GM23338 (cell line): Measurements from ENCODE around the gene MUC21. TPM values are rescaled to one million over a fixed set of nuclear protein-coding genes. Genes with fewer than 3 reads are reported as not detected.

Source experiments
- ATAC-seq: fragments of 200-7000 bp; cut with Tn5 transposase; 3 replicates; pipeline ENCODE4 v1.9.1; 2020
- DNase-seq: peaks from one replicate; pipeline ENCODE4 v3.0.0-alpha.2; 2015; ENCODE audit warnings: low spot score
- H2AFZ ChIP-seq: fragments of 200-600 bp; sonication (generic); 2 replicates; pipeline ENCODE4 v1.8.0; 2016; ENCODE audit warnings: antibody characterized with exemption, mild to moderate bottlenecking, moderate library complexity
- H3F3A ChIP-seq: fragments of 200-600 bp; sonication (generic); replicated peaks from 2 replicates; pipeline ENCODE4 v1.8.0; 2017; ENCODE audit warnings: antibody characterized with exemption, mixed run types, low read depth
- H3K27ac ChIP-seq: fragments of 200-600 bp; sonication (generic); 2 replicates; pipeline ENCODE4 v1.6.1; 2016; ENCODE audit warnings: low read depth
- H3K27me3 ChIP-seq: fragments of 200-600 bp; sonication (generic); 2 replicates; pipeline ENCODE4 v1.8.0; 2016; ENCODE audit warnings: mild to moderate bottlenecking, mixed run types, moderate library complexity; ENCODE audit not compliant: insufficient read depth
- H3K36me3 ChIP-seq: fragments of 200-600 bp; sonication (generic); 2 replicates; pipeline ENCODE4 v1.8.0; 2016; ENCODE audit warnings: mild to moderate bottlenecking; ENCODE audit not compliant: insufficient read depth
- H3K4me1 ChIP-seq: fragments of 200-600 bp; sonication (generic); 2 replicates; pipeline ENCODE4 v1.8.0; 2016; ENCODE audit warnings: mild to moderate bottlenecking, moderate library complexity; ENCODE audit not compliant: insufficient read depth
- H3K4me2 ChIP-seq: fragments of 200-600 bp; sonication (generic); 2 replicates; pipeline ENCODE4 v1.7.1; 2017; ENCODE audit warnings: mixed run types
- H3K4me3 ChIP-seq: fragments of 200-600 bp; sonication (generic); 2 replicates; pipeline ENCODE4 v1.6.1; 2016; ENCODE audit warnings: mixed run types
- H3K79me2 ChIP-seq: fragments of 200-600 bp; sonication (generic); replicated peaks from 2 replicates; pipeline ENCODE4 v1.8.0; 2017; ENCODE audit warnings: mild to moderate bottlenecking; ENCODE audit not compliant: insufficient read depth
- H3K9me2 ChIP-seq: fragments of 200-600 bp; sonication (generic); 2 replicates; pipeline ENCODE4 v1.8.0; 2017; ENCODE audit not compliant: insufficient read depth
- H4K20me1 ChIP-seq: fragments of 200-600 bp; sonication (generic); replicated peaks from 2 replicates; pipeline ENCODE4 v1.8.0; 2017; ENCODE audit warnings: mild to moderate bottlenecking; ENCODE audit not compliant: insufficient read depth
- H3K27ac Mint-ChIP-seq: 2 replicates; pipeline ENCODE4 v1.8.0; 2020; ENCODE audit warnings: inconsistent platforms, mild to moderate bottlenecking, moderate library complexity, mixed read lengths
- H3K27me3 Mint-ChIP-seq: 3 replicates; pipeline ENCODE4 v1.8.0; 2022; ENCODE audit warnings: low read depth, mild to moderate bottlenecking, moderate library complexity, mixed read lengths, inconsistent platforms; ENCODE audit not compliant: insufficient read depth, poor library complexity
- H3K36me3 Mint-ChIP-seq: 3 replicates; pipeline ENCODE4 v1.8.0; 2021; ENCODE audit warnings: low read depth, mild to moderate bottlenecking, inconsistent platforms, moderate library complexity, mixed read lengths
- H3K4me1 Mint-ChIP-seq: 3 replicates; pipeline ENCODE4 v1.8.0; 2020; ENCODE audit warnings: mild to moderate bottlenecking, inconsistent platforms, mixed read lengths
- H3K4me3 Mint-ChIP-seq: 3 replicates; pipeline ENCODE4 v1.8.0; 2021; ENCODE audit warnings: moderate library complexity, mild to moderate bottlenecking, inconsistent platforms, mixed read lengths
- H3K9me3 Mint-ChIP-seq: 3 replicates; pipeline ENCODE4 v1.8.0; 2020; ENCODE audit warnings: moderate library complexity, mild to moderate bottlenecking, inconsistent platforms, mixed read lengths
- CREB1 ChIP-seq: fragments of 250-450 bp; sonication (Bioruptor Pico); IDR thresholded peaks from 2 replicates; pipeline ENCODE4 v1.5.0; 2020; ENCODE audit warnings: low read depth, mild to moderate bottlenecking, moderate library complexity
- EZH2 ChIP-seq: fragments of 200-600 bp; sonication (generic); IDR thresholded peaks from one replicate; pipeline ENCODE4 v1.8.0; 2017; ENCODE audit warnings: antibody characterized with exemption, mild to moderate bottlenecking, low read depth; ENCODE audit not compliant: unreplicated experiment
- EZH2phosphoT487 ChIP-seq: fragments of 200-600 bp; sonication (generic); IDR thresholded peaks from one replicate; pipeline ENCODE4 v1.8.1; 2018; ENCODE audit warnings: antibody characterized with exemption; ENCODE audit not compliant: unreplicated experiment
- JUNB ChIP-seq: IDR thresholded peaks from one replicate; pipeline ENCODE4 v1.6.1; 2016; ENCODE audit warnings: antibody characterized with exemption; ENCODE audit not compliant: unreplicated experiment
- NANOG ChIP-seq: IDR thresholded peaks from 2 replicates; pipeline ENCODE4 v1.6.1; 2016; ENCODE audit warnings: antibody characterized with exemption, borderline replicate concordance
- POLR2AphosphoS5 ChIP-seq: IDR thresholded peaks from 2 replicates; pipeline ENCODE4 v1.6.1; 2016; ENCODE audit warnings: antibody characterized with exemption, low read depth
- STAT1 ChIP-seq: IDR thresholded peaks from one replicate; pipeline ENCODE4 v1.6.1; 2016; ENCODE audit warnings: antibody characterized with exemption; ENCODE audit not compliant: unreplicated experiment
- ZNF114 ChIP-seq: fragments of 250-450 bp; sonication (Bioruptor Pico); IDR thresholded peaks from 2 replicates; pipeline ENCODE4 v1.5.0; 2020; ENCODE audit warnings: mild to moderate bottlenecking, moderate library complexity
- polyA plus RNA-seq: library from polyadenylated mRNA; unstranded; fragments of >200 nt; fragmentation: Nextera tagmentation; extraction: Ambion mirVana; gene quantifications from 2 replicates; pipeline ENCODE4 v1.2.1, GENCODE V29; 2016
- total RNA-seq: library from RNA; depleted of rRNA; stranded (reverse); fragments of >200 nt; shearing (Covaris generic); gene quantifications from 2 replicates; pipeline ENCODE4 v1.2.3, GENCODE V29; 2014
- TF ChIP-seq, protein P1 (sequence below): IDR thresholded peaks from one replicate; pipeline ENCODE4 v1.6.1; 2018; ENCODE audit warnings: antibody characterized with exemption; ENCODE audit not compliant: unreplicated experiment
- TF ChIP-seq, protein P2 (sequence below): IDR thresholded peaks from 2 replicates; pipeline ENCODE4 v1.6.1; 2016; ENCODE audit warnings: antibody characterized with exemption
- TF ChIP-seq, protein P3 (sequence below): fragments of 250-450 bp; sonication (Bioruptor Pico); IDR thresholded peaks from 2 replicates; pipeline ENCODE4 v1.5.0; 2020; ENCODE audit warnings: mild to moderate bottlenecking, moderate library complexity

Gene MUC21
- total and polyA plus RNA-seq, 2 experiments from 2014 or later: not detected

DNA sequence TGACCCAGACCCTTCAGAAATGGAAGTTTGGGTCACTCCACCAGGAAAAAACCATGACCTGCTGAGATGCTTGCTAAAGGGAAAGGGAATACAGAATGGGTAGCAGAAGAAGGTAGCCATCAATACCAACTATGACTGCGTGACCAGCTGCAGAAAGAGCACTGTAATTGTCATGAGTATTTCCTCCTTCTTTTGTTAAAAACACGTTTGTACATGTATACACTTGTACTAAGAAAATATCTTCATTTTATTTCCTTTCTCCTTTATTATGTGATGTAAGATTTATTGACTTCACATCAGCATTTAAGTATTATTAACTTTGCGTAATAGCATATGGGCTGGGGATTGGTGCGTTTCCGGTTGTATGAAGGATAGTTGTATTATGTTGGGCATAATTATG lies 12.6 kb upstream of the MUC21 start (continued):
- TF ChIP-seq, protein P1, sequence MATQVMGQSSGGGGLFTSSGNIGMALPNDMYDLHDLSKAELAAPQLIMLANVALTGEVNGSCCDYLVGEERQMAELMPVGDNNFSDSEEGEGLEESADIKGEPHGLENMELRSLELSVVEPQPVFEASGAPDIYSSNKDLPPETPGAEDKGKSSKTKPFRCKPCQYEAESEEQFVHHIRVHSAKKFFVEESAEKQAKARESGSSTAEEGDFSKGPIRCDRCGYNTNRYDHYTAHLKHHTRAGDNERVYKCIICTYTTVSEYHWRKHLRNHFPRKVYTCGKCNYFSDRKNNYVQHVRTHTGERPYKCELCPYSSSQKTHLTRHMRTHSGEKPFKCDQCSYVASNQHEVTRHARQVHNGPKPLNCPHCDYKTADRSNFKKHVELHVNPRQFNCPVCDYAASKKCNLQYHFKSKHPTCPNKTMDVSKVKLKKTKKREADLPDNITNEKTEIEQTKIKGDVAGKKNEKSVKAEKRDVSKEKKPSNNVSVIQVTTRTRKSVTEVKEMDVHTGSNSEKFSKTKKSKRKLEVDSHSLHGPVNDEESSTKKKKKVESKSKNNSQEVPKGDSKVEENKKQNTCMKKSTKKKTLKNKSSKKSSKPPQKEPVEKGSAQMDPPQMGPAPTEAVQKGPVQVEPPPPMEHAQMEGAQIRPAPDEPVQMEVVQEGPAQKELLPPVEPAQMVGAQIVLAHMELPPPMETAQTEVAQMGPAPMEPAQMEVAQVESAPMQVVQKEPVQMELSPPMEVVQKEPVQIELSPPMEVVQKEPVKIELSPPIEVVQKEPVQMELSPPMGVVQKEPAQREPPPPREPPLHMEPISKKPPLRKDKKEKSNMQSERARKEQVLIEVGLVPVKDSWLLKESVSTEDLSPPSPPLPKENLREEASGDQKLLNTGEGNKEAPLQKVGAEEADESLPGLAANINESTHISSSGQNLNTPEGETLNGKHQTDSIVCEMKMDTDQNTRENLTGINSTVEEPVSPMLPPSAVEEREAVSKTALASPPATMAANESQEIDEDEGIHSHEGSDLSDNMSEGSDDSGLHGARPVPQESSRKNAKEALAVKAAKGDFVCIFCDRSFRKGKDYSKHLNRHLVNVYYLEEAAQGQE: no peak
- no peak for TF ChIP-seq STAT1
- no peak for TF ChIP-seq POLR2AphosphoS5
- TF ChIP-seq, protein P2, sequence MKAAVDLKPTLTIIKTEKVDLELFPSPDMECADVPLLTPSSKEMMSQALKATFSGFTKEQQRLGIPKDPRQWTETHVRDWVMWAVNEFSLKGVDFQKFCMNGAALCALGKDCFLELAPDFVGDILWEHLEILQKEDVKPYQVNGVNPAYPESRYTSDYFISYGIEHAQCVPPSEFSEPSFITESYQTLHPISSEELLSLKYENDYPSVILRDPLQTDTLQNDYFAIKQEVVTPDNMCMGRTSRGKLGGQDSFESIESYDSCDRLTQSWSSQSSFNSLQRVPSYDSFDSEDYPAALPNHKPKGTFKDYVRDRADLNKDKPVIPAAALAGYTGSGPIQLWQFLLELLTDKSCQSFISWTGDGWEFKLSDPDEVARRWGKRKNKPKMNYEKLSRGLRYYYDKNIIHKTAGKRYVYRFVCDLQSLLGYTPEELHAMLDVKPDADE: no peak
- no peak for TF ChIP-seq EZH2phosphoT487
- no peak for TF ChIP-seq ZNF114

DNA sequence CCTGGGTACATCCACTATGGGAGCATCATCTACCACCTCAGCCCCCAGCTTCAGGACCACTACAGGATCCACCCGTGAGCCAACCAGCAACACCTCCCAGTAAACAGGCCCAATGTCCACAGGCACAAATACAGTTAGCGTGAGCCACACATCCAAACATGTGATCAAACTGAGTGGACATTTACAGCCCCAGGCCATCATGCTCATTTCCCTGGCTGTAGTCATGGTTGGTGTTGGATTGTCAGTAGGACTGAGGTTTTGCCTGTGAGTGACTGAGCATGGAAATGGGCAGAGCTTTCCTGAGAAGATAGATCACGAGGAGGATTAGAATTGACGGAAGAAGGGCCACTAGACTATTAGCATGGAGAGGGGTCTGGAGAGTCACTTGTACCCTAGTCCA lies 10.7 kb upstream of the MUC21 start:
- Histone ChIP-seq H3K27ac (no peak overlapping the region), H3K36me3 (no peaks in the 10 kb centered on the region), H3F3A (no peaks in the 10 kb centered on the region), H2AFZ (no peak overlapping the region), H3K27me3 (no peaks in the 10 kb centered on the region), H3K4me3 (no peak overlapping the region), H4K20me1 (no peaks in the 10 kb centered on the region), H3K79me2 (no peaks in the 10 kb centered on the region), H3K4me2 (no peak overlapping the region), H3K9me2 (0 out of 2 replicates have a peak, but pooled peaks cover under 1% of the 10 kb centered on the region), H3K4me1 (no peaks in the 10 kb centered on the region)
- H3K27me3 Mint-ChIP-seq: peaks cover 3% of the 10 kb centered on the region
- DNase-seq: no peak
- H3K9me3 Mint-ChIP-seq: no peaks in the 10 kb centered on the region
- ATAC-seq: no peak
- H3K4me1 Mint-ChIP-seq: peaks cover 10% of the 10 kb centered on the region
- no peak overlapping the region for H3K4me3 Mint-ChIP-seq
- no peak overlapping the region for H3K27ac Mint-ChIP-seq
- no peaks in the 10 kb centered on the region for H3K36me3 Mint-ChIP-seq
- TF ChIP-seq EZH2phosphoT487 (no peak), JUNB (no peak), POLR2AphosphoS5 (no peak), EZH2 (no peak), CREB1 (CRISPR knock-in tag) (no peak), ZNF114 (no peak), NANOG (no peak)
- TF ChIP-seq, protein P1: no peak
- TF ChIP-seq, protein P3, sequence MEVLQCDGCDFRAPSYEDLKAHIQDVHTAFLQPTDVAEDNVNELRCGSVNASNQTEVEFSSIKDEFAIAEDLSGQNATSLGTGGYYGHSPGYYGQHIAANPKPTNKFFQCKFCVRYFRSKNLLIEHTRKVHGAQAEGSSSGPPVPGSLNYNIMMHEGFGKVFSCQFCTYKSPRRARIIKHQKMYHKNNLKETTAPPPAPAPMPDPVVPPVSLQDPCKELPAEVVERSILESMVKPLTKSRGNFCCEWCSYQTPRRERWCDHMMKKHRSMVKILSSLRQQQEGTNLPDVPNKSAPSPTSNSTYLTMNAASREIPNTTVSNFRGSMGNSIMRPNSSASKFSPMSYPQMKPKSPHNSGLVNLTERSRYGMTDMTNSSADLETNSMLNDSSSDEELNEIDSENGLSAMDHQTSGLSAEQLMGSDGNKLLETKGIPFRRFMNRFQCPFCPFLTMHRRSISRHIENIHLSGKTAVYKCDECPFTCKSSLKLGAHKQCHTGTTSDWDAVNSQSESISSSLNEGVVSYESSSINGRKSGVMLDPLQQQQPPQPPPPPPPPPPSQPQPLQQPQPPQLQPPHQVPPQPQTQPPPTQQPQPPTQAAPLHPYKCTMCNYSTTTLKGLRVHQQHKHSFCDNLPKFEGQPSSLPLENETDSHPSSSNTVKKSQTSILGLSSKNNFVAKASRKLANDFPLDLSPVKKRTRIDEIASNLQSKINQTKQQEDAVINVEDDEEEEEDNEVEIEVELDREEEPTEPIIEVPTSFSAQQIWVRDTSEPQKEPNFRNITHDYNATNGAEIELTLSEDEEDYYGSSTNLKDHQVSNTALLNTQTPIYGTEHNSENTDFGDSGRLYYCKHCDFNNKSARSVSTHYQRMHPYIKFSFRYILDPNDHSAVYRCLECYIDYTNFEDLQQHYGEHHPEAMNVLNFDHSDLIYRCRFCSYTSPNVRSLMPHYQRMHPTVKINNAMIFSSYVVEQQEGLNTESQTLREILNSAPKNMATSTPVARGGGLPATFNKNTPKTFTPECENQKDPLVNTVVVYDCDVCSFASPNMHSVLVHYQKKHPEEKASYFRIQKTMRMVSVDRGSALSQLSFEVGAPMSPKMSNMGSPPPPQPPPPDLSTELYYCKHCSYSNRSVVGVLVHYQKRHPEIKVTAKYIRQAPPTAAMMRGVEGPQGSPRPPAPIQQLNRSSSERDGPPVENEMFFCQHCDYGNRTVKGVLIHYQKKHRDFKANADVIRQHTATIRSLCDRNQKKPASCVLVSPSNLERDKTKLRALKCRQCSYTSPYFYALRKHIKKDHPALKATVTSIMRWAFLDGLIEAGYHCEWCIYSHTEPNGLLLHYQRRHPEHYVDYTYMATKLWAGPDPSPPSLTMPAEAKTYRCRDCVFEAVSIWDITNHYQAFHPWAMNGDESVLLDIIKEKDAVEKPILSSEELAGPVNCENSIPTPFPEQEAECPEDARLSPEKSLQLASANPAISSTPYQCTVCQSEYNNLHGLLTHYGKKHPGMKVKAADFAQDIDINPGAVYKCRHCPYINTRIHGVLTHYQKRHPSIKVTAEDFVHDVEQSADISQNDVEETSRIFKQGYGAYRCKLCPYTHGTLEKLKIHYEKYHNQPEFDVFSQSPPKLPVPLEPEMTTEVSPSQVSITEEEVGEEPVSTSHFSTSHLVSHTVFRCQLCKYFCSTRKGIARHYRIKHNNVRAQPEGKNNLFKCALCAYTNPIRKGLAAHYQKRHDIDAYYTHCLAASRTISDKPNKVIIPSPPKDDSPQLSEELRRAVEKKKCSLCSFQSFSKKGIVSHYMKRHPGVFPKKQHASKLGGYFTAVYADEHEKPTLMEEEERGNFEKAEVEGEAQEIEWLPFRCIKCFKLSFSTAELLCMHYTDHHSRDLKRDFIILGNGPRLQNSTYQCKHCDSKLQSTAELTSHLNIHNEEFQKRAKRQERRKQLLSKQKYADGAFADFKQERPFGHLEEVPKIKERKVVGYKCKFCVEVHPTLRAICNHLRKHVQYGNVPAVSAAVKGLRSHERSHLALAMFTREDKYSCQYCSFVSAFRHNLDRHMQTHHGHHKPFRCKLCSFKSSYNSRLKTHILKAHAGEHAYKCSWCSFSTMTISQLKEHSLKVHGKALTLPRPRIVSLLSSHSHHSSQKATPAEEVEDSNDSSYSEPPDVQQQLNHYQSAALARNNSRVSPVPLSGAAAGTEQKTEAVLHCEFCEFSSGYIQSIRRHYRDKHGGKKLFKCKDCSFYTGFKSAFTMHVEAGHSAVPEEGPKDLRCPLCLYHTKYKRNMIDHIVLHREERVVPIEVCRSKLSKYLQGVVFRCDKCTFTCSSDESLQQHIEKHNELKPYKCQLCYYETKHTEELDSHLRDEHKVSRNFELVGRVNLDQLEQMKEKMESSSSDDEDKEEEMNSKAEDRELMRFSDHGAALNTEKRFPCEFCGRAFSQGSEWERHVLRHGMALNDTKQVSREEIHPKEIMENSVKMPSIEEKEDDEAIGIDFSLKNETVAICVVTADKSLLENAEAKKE: no peak
